B cell (primary cell): ENCODE measurements around the gene SH2D3C. TPM values are rescaled to one million over a fixed set of nuclear protein-coding genes. Genes with fewer than 3 reads are reported as not detected.

ENCODE experiments used
- ATAC-seq: fragments of 200-7000 bp; cut with Tn5 transposase; one replicate; pipeline ENCODE4 v1.10.0; 2021; ENCODE audit warnings: low read depth, mild to moderate bottlenecking, moderate number of reproducible peaks, moderate library complexity
- CTCF ChIA-PET: fragments of 350-600 bp; sonication (Branson Sonifier 250); formaldehyde crosslinking; loops from one replicate; lab custom pipeline; 2021; ENCODE audit warnings: antibody characterized with exemption, inconsistent platforms; lab: Charles Lee
- POLR2A ChIA-PET: fragments of 350-600 bp; sonication (Branson Sonifier 250); formaldehyde crosslinking; loops from one replicate; lab custom pipeline; 2021; ENCODE audit warnings: antibody characterized with exemption; lab: Charles Lee
- DNase-seq: peaks from one replicate; pipeline ENCODE4 v3.0.0; 2013
- H2AFZ ChIP-seq: 2 replicates; pipeline ENCODE4 v1.6.1; 2012; ENCODE audit warnings: mild to moderate bottlenecking, low read depth, low read length; ENCODE audit not compliant: insufficient read depth, poor library complexity, severe bottlenecking
- H3K27ac ChIP-seq, 2 donors: 1 replicate in 1 of 2; 2 replicates in 1 of 2; pipeline ENCODE4 v1.5.1; 2012 to 2013; ENCODE audit warnings: low read length in 2 of 2, mild to moderate bottlenecking in 2 of 2, moderate library complexity in 1 of 2
- H3K27me3 ChIP-seq, 4 experiments: fragments of 200-600 bp in 1 of 4; sonication (generic) in 1 of 4; replicated peaks in 1 of 4; 1 replicate in 2 of 4; 2 replicates in 2 of 4; pipeline versions ENCODE4 v1.6.1 to v1.7.0; 2013 to 2016; ENCODE audit warnings: low read length in 3 of 4, mild to moderate bottlenecking in 2 of 4, mixed read lengths in 1 of 4, moderate library complexity in 1 of 4; ENCODE audit not compliant: insufficient read depth in 4 of 4, control insufficient read depth in 3 of 4; ENCODE audit errors: control extremely low read depth in 1 of 4
- H3K36me3 ChIP-seq, 2 experiments: replicated peaks in 1 of 2; 1 replicate in 1 of 2; 2 replicates in 1 of 2; pipeline versions ENCODE4 v1.6.1 to v1.7.1; 2013; ENCODE audit warnings: low read length in 1 of 2; ENCODE audit not compliant: insufficient read depth in 2 of 2, control insufficient read depth in 1 of 2; ENCODE audit errors: control extremely low read depth in 1 of 2, extremely low read depth in 1 of 2
- H3K4me1 ChIP-seq, 2 donors: fragments of 200-600 bp in 1 of 2; sonication (generic) in 1 of 2; 1 replicate in 1 of 2; 2 replicates in 1 of 2; pipeline versions ENCODE4 v1.5.1 to v1.6.1; 2013 to 2017; ENCODE audit warnings: low read length in 2 of 2; ENCODE audit not compliant: control insufficient read depth in 2 of 2, insufficient read depth in 2 of 2
- H3K4me2 ChIP-seq: replicated peaks from 2 replicates; pipeline ENCODE3; 2012; ENCODE audit warnings: mild to moderate bottlenecking, low read depth, low read length; ENCODE audit not compliant: poor library complexity, severe bottlenecking
- H3K4me3 ChIP-seq, 5 experiments: fragments of 200-600 bp in 1 of 5; sonication (generic) in 1 of 5; 1 replicate in 3 of 5; 2 replicates in 2 of 5; pipeline versions ENCODE4 v1.5.1 to v1.7.0; 2011 to 2016; ENCODE audit warnings: low read length in 4 of 5, mild to moderate bottlenecking in 4 of 5, low read depth in 2 of 5, control low read depth in 1 of 5, moderate library complexity in 1 of 5; ENCODE audit not compliant: insufficient read depth in 1 of 5; ENCODE audit errors: control extremely low read depth in 1 of 5, extremely low read depth in 1 of 5
- H3K79me2 ChIP-seq: fragments of 200-600 bp; sonication (generic); one replicate; pipeline ENCODE4 v1.6.0; 2016; ENCODE audit warnings: low read length; ENCODE audit not compliant: control insufficient read depth, insufficient read depth
- H3K9ac ChIP-seq: fragments of 200-600 bp; sonication (generic); 2 replicates; pipeline ENCODE4 v1.6.1; 2017; ENCODE audit warnings: mild to moderate bottlenecking, low read length, moderate library complexity
- H3K9me3 ChIP-seq, 3 donors: one replicate each; pipeline versions ENCODE4 v1.6.1 to v1.7.1; 2013; ENCODE audit warnings: low read length in 2 of 3; ENCODE audit not compliant: control insufficient read depth in 2 of 3, insufficient read depth in 1 of 3; ENCODE audit errors: control extremely low read depth in 1 of 3
- H4K20me1 ChIP-seq: 2 replicates; pipeline ENCODE4 v1.6.0; 2012; ENCODE audit warnings: mild to moderate bottlenecking, low read length; ENCODE audit not compliant: insufficient read depth, control insufficient read depth, poor library complexity, severe bottlenecking
- H3K27ac Mint-ChIP-seq: one replicate; pipeline ENCODE4 v1.8.0; 2021; ENCODE audit warnings: mixed read lengths
- H3K27me3 Mint-ChIP-seq: one replicate; pipeline ENCODE4 v1.8.0; 2021; ENCODE audit warnings: mixed read lengths
- H3K4me1 Mint-ChIP-seq: one replicate; pipeline ENCODE4 v1.8.0; 2021; ENCODE audit warnings: mixed read lengths
- H3K4me3 Mint-ChIP-seq: one replicate; pipeline ENCODE4 v1.8.0; 2021; ENCODE audit warnings: mixed read lengths
- H3K9me3 Mint-ChIP-seq: one replicate; pipeline ENCODE4 v1.8.0; 2022; ENCODE audit warnings: mixed read lengths; ENCODE audit not compliant: insufficient read depth
- EZH2 ChIP-seq: IDR thresholded peaks from 2 replicates; pipeline ENCODE4 v1.6.1; 2012; ENCODE audit warnings: borderline replicate concordance, low read depth, mild to moderate bottlenecking, moderate library complexity, low read length; ENCODE audit not compliant: insufficient read depth, poor library complexity, severe bottlenecking
- WGBS: methylation state at CpG from one replicate; pipeline ENCODE4 v1.1.5; 2013; ENCODE audit warnings: missing lambda C conversion rate; ENCODE audit not compliant: insufficient coverage; 5-methylcytosine and 5-hydroxymethylcytosine counted together
- intact Hi-C: fragments of 100-400 bp; cut with micrococcal nuclease; formaldehyde crosslinking; loops from one replicate; pipeline ENCODE4 v1.10.0; 2022
- polyA plus RNA-seq: library from polyadenylated mRNA; depleted of rRNA; stranded (reverse); fragments of >200 nt; gene quantifications from 2 replicates; pipeline ENCODE4 v1.2.3, GENCODE V29; 2012
- total RNA-seq, 2 donors: library from RNA; stranded (reverse); fragments of 120-200 nt in 1 of 2; gene quantifications; 1 replicate in 1 of 2; 2 replicates in 1 of 2; pipeline versions ENCODE4 v1.2.3 to v1.2.4, GENCODE V29; 2013 to 2022
- TF ChIP-seq, protein P1 (sequence below): fragments of 200-600 bp; IDR thresholded peaks from one replicate; pipeline ENCODE4 v1.8.0; 2022; ENCODE audit warnings: antibody characterized with exemption, mild to moderate bottlenecking

The SH2D3C gene
- total and polyA plus RNA-seq, 2 donors (not counting 1 experiment from before 2014, with no cell fraction given): 66.3 to 85.5 TPM

DNA sequence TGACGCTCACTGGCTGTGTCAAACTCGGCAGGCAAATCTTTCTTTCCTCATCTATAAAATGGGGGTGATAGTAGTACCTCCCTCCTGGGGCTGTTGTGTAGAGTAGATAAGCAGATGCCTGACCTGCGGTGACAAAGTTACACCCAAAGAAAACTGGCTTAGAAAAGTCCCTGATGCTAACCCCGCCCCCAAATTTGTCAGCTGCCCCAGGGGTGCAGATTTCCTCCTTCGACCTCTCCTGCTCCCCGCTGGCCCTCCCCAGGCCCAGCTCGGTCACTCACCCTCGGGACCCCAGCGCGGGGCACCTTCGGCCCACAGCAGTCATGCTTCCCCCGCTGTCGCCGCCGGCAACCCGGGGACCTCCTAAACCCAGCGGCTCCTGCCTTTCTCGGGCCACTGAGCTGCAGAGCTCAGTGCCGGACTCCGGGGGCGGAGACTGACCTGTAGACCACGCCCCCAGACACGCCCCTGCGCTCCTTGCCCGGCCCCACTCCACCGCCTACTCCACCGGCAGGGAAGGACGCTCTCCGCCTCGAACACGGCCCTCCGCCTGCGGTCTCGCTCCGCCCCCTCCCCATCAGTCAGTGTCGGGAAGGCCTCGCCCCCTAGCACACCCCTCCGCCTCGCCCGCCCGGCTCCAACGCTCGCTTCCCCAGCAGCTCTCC lies 7.4 kb downstream of the SH2D3C start:
- POLR2A ChIA-PET: interaction anchor here (0.6 to 3.6 kb wide), 15 partner anchors 9 to 211 kb away, joined by 3 to 37 read pairs (median 4); partner anchors contain the start of genes CDK9, FPGS, ST6GALNAC4 and TOR2A

More for the DNA sequence above, 7.4 kb downstream of the SH2D3C start:
- ATAC-seq (peak; percentile 86), DNase-seq (peak; percentile 95)
- intact Hi-C loops: loop anchor here (1.0 to 10.0 kb wide), 9 partner anchors 8 to 354 kb away; partner anchors contain the start of genes FPGS, PTGES2, PTRH1 and ST6GALNAC4
- Histone ChIP-seq H3K79me2 (peaks cover 93% of the 10 kb centered on the region), H3K4me3 (peak overlapping the region; percentile 43 to 73 (median 64)), H3K4me1 (peaks cover 55 to 90% of the 10 kb centered on the region in 2 donors), H3K9ac (peak overlapping the region; percentile 68), H2AFZ (peak overlapping the region; percentile 55), H3K36me3 (peaks cover 0 to 81% of the 10 kb centered on the region in 2 experiments), H4K20me1 (peaks cover 97% of the 10 kb centered on the region), H3K9me3 (no peaks in the 10 kb centered on the region), H3K27me3 (no peaks in the 10 kb centered on the region), H3K4me2 (peak overlapping the region; percentile 86), H3K27ac (peak overlapping the region; percentile 77 to 94)
- TF ChIP-seq, protein P1, sequence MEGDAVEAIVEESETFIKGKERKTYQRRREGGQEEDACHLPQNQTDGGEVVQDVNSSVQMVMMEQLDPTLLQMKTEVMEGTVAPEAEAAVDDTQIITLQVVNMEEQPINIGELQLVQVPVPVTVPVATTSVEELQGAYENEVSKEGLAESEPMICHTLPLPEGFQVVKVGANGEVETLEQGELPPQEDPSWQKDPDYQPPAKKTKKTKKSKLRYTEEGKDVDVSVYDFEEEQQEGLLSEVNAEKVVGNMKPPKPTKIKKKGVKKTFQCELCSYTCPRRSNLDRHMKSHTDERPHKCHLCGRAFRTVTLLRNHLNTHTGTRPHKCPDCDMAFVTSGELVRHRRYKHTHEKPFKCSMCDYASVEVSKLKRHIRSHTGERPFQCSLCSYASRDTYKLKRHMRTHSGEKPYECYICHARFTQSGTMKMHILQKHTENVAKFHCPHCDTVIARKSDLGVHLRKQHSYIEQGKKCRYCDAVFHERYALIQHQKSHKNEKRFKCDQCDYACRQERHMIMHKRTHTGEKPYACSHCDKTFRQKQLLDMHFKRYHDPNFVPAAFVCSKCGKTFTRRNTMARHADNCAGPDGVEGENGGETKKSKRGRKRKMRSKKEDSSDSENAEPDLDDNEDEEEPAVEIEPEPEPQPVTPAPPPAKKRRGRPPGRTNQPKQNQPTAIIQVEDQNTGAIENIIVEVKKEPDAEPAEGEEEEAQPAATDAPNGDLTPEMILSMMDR: no peak
- no peak for TF ChIP-seq EZH2
- Mint-ChIP-seq H3K27ac (peak overlapping the region; percentile 95), H3K4me3 (peak overlapping the region; percentile 94), H3K4me1 (peaks cover 68% of the 10 kb centered on the region), H3K9me3 (no peaks in the 10 kb centered on the region), H3K27me3 (no peaks in the 10 kb centered on the region)
- 2% methylated on average over 41 of the region's 43 CpGs for WGBS
- CTCF ChIA-PET: interaction anchor here (0.5 to 5.2 kb wide), 17 partner anchors 8 to 181 kb away, joined by 3 to 47 read pairs (median 4); partner anchors contain the start of genes CDK9, FPGS and TOR2A
